Spleen (tissue), 11 donors: Measurements from ENCODE around the gene IQGAP2. TPM values are rescaled to one million over a fixed set of nuclear protein-coding genes. Genes with fewer than 3 reads are reported as not detected.

ENCODE experiments used
- DNase-seq: peaks from one replicate; pipeline ENCODE4 v3.0.0-alpha.2; 2020
- H3K27ac ChIP-seq, 8 donors: fragments of 200-600 bp; sonication (generic) in 7 of 8; 1 replicate in 4 of 8; 2 replicates in 4 of 8; pipeline versions ENCODE4 v1.5.0 to v1.8.0; 2016 to 2021; ENCODE audit warnings: inconsistent platforms in 4 of 8, mild to moderate bottlenecking in 4 of 8, moderate library complexity in 1 of 8
- H3K27me3 ChIP-seq, 7 donors: fragments of 200-600 bp; sonication (generic) in 6 of 7; replicated peaks in 1 of 7; 1 replicate in 4 of 7; 2 replicates in 3 of 7; pipeline versions ENCODE4 v1.5.0 to v1.8.0; 2016 to 2021; ENCODE audit warnings: inconsistent platforms in 3 of 7, mild to moderate bottlenecking in 1 of 7
- H3K36me3 ChIP-seq, 6 donors: fragments of 200-600 bp; sonication (generic) in 5 of 6; 1 replicate in 4 of 6; 2 replicates in 2 of 6; pipeline versions ENCODE4 v1.5.0 to v1.8.0; 2016 to 2021; ENCODE audit warnings: inconsistent platforms in 2 of 6
- H3K4me1 ChIP-seq, 6 donors: fragments of 200-600 bp; sonication (generic) in 5 of 6; 1 replicate in 3 of 6; 2 replicates in 3 of 6; pipeline versions ENCODE4 v1.5.0 to v1.8.0; 2016 to 2021; ENCODE audit warnings: inconsistent platforms in 3 of 6
- H3K4me3 ChIP-seq, 8 donors: fragments of 200-600 bp; sonication (generic) in 7 of 8; 1 replicate in 4 of 8; 2 replicates in 4 of 8; pipeline versions ENCODE4 v1.5.0 to v1.8.0; 2016 to 2021; ENCODE audit warnings: inconsistent platforms in 4 of 8, mild to moderate bottlenecking in 4 of 8, moderate library complexity in 2 of 8
- H3K9me3 ChIP-seq, 8 donors: fragments of 200-600 bp; sonication (generic) in 7 of 8; 1 replicate in 4 of 8; 2 replicates in 4 of 8; pipeline versions ENCODE4 v1.5.0 to v1.8.0; 2016 to 2021; ENCODE audit warnings: inconsistent platforms in 4 of 8
- CTCF ChIP-seq, 11 experiments: fragments of 200-600 bp in 7 of 11; fragments of 450-650 bp in 4 of 11; sonication (generic) in 4 of 11; IDR thresholded peaks in 8 of 11; conservative IDR thresholded peaks in 3 of 11; 1 replicate in 7 of 11; 2 replicates in 4 of 11; pipeline versions ENCODE4 v1.4.0 to v1.8.0; 2016 to 2021; ENCODE audit warnings: antibody characterized with exemption in 11 of 11, inconsistent platforms in 4 of 11, mild to moderate bottlenecking in 1 of 11
- POLR2A ChIP-seq, 3 donors: fragments of 450-650 bp; IDR thresholded peaks; one replicate each; pipeline ENCODE4 v1.5.1; 2017; ENCODE audit warnings: antibody characterized with exemption in 3 of 3, mild to moderate bottlenecking in 1 of 3
- POLR2AphosphoS5 ChIP-seq, 3 donors: sonication (generic); formaldehyde crosslinking; IDR thresholded peaks; one replicate each; pipeline ENCODE4 v1.5.1; 2017; ENCODE audit warnings: antibody characterized with exemption in 3 of 3
- WGBS, 5 donors: extraction: QIAGEN DNeasy Blood & Tissue Kit in 3 of 5; methylation state at CpG; one replicate each; pipeline versions ENCODE4 v1.1.5 to v1.1.7; 2013 to 2018; 5-methylcytosine and 5-hydroxymethylcytosine counted together
- intact Hi-C: fragments of 100-400 bp; cut with DNase I; formaldehyde crosslinking; loops from one replicate; pipeline ENCODE4 v1.15.0; 2023; ENCODE audit warnings: low total_unique reads
- polyA plus RNA-seq, 3 donors: library from polyadenylated mRNA; stranded (reverse); fragments of 200-250 nt; gene quantifications; one replicate each; pipeline ENCODE4 v1.2.1, GENCODE V29; 2013
- total RNA-seq, 7 donors: library from RNA; depleted of rRNA in 3 of 7; stranded (reverse); fragments of >200 nt in 3 of 7; fragmentation: NEBNext Ultra II Directional in 4 of 7; extraction: Animal tissue kit (Norgen Biotek cat#: 25700) in 4 of 7; gene quantifications; one replicate each; pipeline versions ENCODE4 v1.1.0 to v1.2.1, GENCODE V29; 2016 to 2021
- donor health status: healthy with polysubstance abuse.
- donor health status: DM: no; HTN: no; CAD: no; lungs with moderate emphysema.
- donor health status: DM: no; HTN: no; CAD: no.
- donor health status: Bipolar disorder and iron deficiency.
- donor health status: healthy.
- donor health status: DM: no; HTN: no; CAD: no.
- donor health status: DM: yes; HTN: yes; CAD: no.

Gene IQGAP2
- total and polyA plus RNA-seq, 10 donors, result 9.3 to 83.6 (median 52.8) TPM

GRCh38 chr5:76583163-76584047 is 180.3 kb downstream of the IQGAP2 start:
- TF ChIP-seq CTCF (IDR thresholded peaks at IDR 0.05 in 8 of 11, conservative IDR thresholded peaks at IDR 0.05 in 3 of 11) (peak in 8 of 11 experiments; percentile 8 to 55 (median 32)), POLR2A (IDR thresholded peaks at IDR 0.05) (no peak), POLR2AphosphoS5 (IDR thresholded peaks at IDR 0.05) (no peak)
- H3K4me3 ChIP-seq, result no peak overlapping the region
- H3K27ac ChIP-seq, result no peak overlapping the region
- no peaks in the 10 kb centered on the region for H3K9me3 ChIP-seq
- no peak for DNase-seq
- H3K4me1 ChIP-seq, result peaks cover 0 to 32% (median 14%) of the 10 kb centered on the region in 6 donors
- H3K27me3 ChIP-seq, result no peaks in the 10 kb centered on the region
- WGBS, 5 donors, result 46 to 65% (median 63%) methylated on average over 7 of the region's 7 CpGs
- intact Hi-C loops, result no loop called here
- no peaks in the 10 kb centered on the region for H3K36me3 ChIP-seq

GRCh38 chr5:76585783-76586217 is 182.7 kb downstream of the IQGAP2 start:
- Histone ChIP-seq H3K27ac (no peak overlapping the region), H3K4me1 (peaks cover 0 to 23% (median 14%) of the 10 kb centered on the region in 6 donors), H3K4me3 (no peak overlapping the region), H3K36me3 (peaks cover 0 to 14% (median 0%) of the 10 kb centered on the region in 6 donors), H3K9me3 (no peaks in the 10 kb centered on the region), H3K27me3 (no peaks in the 10 kb centered on the region)
- no peak for TF ChIP-seq POLR2AphosphoS5 (IDR thresholded peaks at IDR 0.05)
- no peak for DNase-seq
- intact Hi-C loops, result no loop called here
- WGBS, 5 donors, result 87 to 98% (median 92%) methylated on average over 3 of the region's 3 CpGs

GRCh38 chr5:76586531-76586930 is 183.4 kb downstream of the IQGAP2 start:
- intact Hi-C loops, result no loop called here
- TF ChIP-seq POLR2AphosphoS5 (IDR thresholded peaks at IDR 0.05) (no peak), POLR2A (IDR thresholded peaks at IDR 0.05) (no peak), CTCF (IDR thresholded peaks at IDR 0.05 in 8 of 11, conservative IDR thresholded peaks at IDR 0.05 in 3 of 11) (no peak)
- H3K4me1 ChIP-seq, result peaks cover 0 to 20% (median 11%) of the 10 kb centered on the region in 6 donors
- 88 to 93% (median 90%) methylated on average over 4 of the region's 4 CpGs for WGBS, 5 donors
- no peak overlapping the region for H3K4me3 ChIP-seq
- DNase-seq, result no peak
- peaks cover 0 to 21% (median 0%) of the 10 kb centered on the region in 6 donors for H3K36me3 ChIP-seq
- no peaks in the 10 kb centered on the region for H3K27me3 ChIP-seq
- H3K9me3 ChIP-seq, result no peaks in the 10 kb centered on the region
- H3K27ac ChIP-seq, result no peak overlapping the region

- Histone ChIP-seq H3K27ac (no peak overlapping the region), H3K4me1 (no peaks in the 10 kb centered on the region), H3K36me3 (peaks cover 0 to 52% (median 0%) of the 10 kb centered on the region in 6 donors), H3K27me3 (no peaks in the 10 kb centered on the region), H3K9me3 (no peaks in the 10 kb centered on the region), H3K4me3 (no peak overlapping the region)
- intact Hi-C loops, result no loop called here
- 75 to 100% (median 90%) methylated on average over 1 of the region's 1 CpG for WGBS, 5 donors
- DNase-seq, result no peak
- TF ChIP-seq CTCF (IDR thresholded peaks at IDR 0.05 in 8 of 11, conservative IDR thresholded peaks at IDR 0.05 in 3 of 11), result no peak
- TF ChIP-seq POLR2A (IDR thresholded peaks at IDR 0.05), result no peak
- no peak for TF ChIP-seq POLR2AphosphoS5 (IDR thresholded peaks at IDR 0.05)
These were observed 186.9 kb downstream of the IQGAP2 start for GRCh38 chr5:76590027-76590426.
